ENCODE results near the gene XIRP1. TPM values are rescaled to one million over a fixed set of nuclear protein-coding genes. Genes with fewer than 3 reads are reported as not detected.

Gene XIRP1
- total and polyA plus RNA-seq, 2 donors (not counting 1 experiment from before 2014, with no cell fraction given), result 0.05 TPM; not detected in 1

DNA sequence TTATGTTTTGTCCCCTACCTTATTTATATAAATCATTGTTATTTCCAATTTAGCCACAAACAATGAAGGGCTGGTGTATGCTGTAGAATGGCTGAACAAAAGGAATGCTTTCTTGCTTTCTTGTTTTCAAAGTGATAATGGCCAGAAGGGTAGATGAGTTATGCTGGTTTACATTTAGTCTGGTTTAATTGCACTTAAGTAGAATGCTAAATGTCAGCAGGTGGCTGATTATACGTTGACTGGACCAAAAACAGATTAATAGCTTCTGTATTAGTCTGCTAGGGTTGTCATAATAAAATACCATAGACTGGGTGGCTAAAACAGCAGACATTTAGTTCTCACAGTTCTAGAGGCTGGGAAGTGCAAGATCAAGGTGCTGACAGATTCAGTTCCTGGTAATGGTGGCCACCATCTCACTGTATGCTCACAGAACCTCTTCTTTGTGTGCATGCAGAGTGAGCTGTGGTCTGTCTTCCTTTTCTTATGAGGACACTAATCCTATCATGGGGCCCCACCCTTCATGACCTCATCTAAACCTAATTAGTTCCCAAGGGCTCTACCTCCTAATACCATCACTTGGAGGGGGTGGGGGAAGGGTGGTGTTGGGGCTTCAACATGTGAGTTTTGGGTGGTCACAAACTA lies 17.1 kb upstream of the XIRP1 start:
- no peak for DNase-seq (ENCODE audit: low read depth in 2 of 2)
- Histone ChIP-seq H2AFZ (ENCODE audit: low read length) (no peak overlapping the region), H3K36me3 (ENCODE audit: control insufficient read depth, insufficient read depth, low read length) (no peaks in the 10 kb centered on the region), H3K9me3 (ENCODE audit: control insufficient read depth, insufficient read depth, low read depth, low read length) (no peaks in the 10 kb centered on the region), H3K4me2 (ENCODE audit: extremely low read depth, insufficient read depth, low read length) (no peak overlapping the region), H3K27me3 (ENCODE audit: control insufficient read depth, insufficient read depth, low read length) (peaks cover 7% of the 10 kb centered on the region), H3K79me2 (ENCODE audit: control insufficient read depth, insufficient read depth, low read length) (no peaks in the 10 kb centered on the region), H4K20me1 (ENCODE audit: control insufficient read depth, extremely low read depth, insufficient read depth, low read length) (no peaks in the 10 kb centered on the region), H3K4me1 (ENCODE audit: control insufficient read depth, extremely low read depth, insufficient read depth, low read length) (no peaks in the 10 kb centered on the region), H3K4me3 (replicated peaks in 1 of 4; ENCODE audit: control extremely low read depth in 1 of 4, insufficient read depth in 1 of 4, low read depth in 3 of 4, low read length in 4 of 4) (no peak overlapping the region), H3K27ac (ENCODE audit: insufficient read depth, low read length) (no peak overlapping the region), H3K9ac (ENCODE audit: insufficient read depth, low read length) (no peak overlapping the region)
- TF ChIP-seq, protein P1, sequence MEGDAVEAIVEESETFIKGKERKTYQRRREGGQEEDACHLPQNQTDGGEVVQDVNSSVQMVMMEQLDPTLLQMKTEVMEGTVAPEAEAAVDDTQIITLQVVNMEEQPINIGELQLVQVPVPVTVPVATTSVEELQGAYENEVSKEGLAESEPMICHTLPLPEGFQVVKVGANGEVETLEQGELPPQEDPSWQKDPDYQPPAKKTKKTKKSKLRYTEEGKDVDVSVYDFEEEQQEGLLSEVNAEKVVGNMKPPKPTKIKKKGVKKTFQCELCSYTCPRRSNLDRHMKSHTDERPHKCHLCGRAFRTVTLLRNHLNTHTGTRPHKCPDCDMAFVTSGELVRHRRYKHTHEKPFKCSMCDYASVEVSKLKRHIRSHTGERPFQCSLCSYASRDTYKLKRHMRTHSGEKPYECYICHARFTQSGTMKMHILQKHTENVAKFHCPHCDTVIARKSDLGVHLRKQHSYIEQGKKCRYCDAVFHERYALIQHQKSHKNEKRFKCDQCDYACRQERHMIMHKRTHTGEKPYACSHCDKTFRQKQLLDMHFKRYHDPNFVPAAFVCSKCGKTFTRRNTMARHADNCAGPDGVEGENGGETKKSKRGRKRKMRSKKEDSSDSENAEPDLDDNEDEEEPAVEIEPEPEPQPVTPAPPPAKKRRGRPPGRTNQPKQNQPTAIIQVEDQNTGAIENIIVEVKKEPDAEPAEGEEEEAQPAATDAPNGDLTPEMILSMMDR (conservative IDR thresholded peaks at IDR 0.05 in 1 of 2, IDR thresholded peaks at IDR 0.05 in 1 of 2; ENCODE audit: low read depth in 1 of 2, low read length in 2 of 2), result no peak
- TF ChIP-seq EZH2 (IDR thresholded peaks at IDR 0.05; ENCODE audit: low read length, missing control alignments), result no peak

DNA sequence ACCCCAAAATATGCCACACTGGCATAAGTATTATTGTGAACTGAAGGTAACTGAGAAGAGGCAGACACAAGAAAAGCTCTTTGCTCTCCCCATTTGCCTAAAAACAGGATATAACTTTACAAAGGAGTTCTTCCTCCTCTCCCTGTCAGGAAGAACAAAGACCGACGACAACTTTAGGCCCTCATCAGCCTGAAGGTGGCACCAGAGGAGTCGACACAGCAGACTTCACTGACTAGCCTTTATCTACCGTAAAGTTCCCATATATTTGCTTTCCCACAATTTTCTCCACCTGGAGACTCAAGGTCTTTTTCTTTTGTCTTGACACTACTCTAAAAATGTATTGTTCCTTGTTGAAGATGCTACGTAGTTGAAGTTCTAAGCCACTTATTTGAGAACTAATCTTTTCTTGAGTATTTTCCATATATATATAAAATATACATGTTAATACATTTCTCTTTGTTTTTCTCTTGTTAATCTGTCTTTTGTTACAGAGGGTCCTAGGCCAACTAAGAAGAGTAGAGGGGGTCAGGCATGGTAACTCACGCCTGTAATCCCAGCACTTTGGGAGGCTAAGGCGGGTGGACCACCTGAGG lies 16.2 kb upstream of the XIRP1 start:
- Histone ChIP-seq H4K20me1 (ENCODE audit: control insufficient read depth, extremely low read depth, insufficient read depth, low read length) (no peaks in the 10 kb centered on the region), H3K4me1 (ENCODE audit: control insufficient read depth, extremely low read depth, insufficient read depth, low read length) (no peaks in the 10 kb centered on the region), H3K4me2 (ENCODE audit: extremely low read depth, insufficient read depth, low read length) (no peak overlapping the region), H3K27ac (ENCODE audit: insufficient read depth, low read length) (no peak overlapping the region), H3K4me3 (replicated peaks in 1 of 4; ENCODE audit: control extremely low read depth in 1 of 4, insufficient read depth in 1 of 4, low read depth in 3 of 4, low read length in 4 of 4) (no peak overlapping the region), H2AFZ (ENCODE audit: low read length) (no peak overlapping the region), H3K79me2 (ENCODE audit: control insufficient read depth, insufficient read depth, low read length) (no peaks in the 10 kb centered on the region), H3K36me3 (ENCODE audit: control insufficient read depth, insufficient read depth, low read length) (no peaks in the 10 kb centered on the region), H3K27me3 (ENCODE audit: control insufficient read depth, insufficient read depth, low read length) (peaks cover 8% of the 10 kb centered on the region), H3K9ac (ENCODE audit: insufficient read depth, low read length) (no peak overlapping the region), H3K9me3 (ENCODE audit: control insufficient read depth, insufficient read depth, low read depth, low read length) (no peaks in the 10 kb centered on the region)
- DNase-seq (ENCODE audit: low read depth in 2 of 2), result peak; percentile 43 to 57
- TF ChIP-seq EZH2 (IDR thresholded peaks at IDR 0.05; ENCODE audit: low read length, missing control alignments), result no peak
- TF ChIP-seq, protein P1 (conservative IDR thresholded peaks at IDR 0.05 in 1 of 2, IDR thresholded peaks at IDR 0.05 in 1 of 2; ENCODE audit: low read depth in 1 of 2, low read length in 2 of 2), result peak; percentile 70

DNA sequence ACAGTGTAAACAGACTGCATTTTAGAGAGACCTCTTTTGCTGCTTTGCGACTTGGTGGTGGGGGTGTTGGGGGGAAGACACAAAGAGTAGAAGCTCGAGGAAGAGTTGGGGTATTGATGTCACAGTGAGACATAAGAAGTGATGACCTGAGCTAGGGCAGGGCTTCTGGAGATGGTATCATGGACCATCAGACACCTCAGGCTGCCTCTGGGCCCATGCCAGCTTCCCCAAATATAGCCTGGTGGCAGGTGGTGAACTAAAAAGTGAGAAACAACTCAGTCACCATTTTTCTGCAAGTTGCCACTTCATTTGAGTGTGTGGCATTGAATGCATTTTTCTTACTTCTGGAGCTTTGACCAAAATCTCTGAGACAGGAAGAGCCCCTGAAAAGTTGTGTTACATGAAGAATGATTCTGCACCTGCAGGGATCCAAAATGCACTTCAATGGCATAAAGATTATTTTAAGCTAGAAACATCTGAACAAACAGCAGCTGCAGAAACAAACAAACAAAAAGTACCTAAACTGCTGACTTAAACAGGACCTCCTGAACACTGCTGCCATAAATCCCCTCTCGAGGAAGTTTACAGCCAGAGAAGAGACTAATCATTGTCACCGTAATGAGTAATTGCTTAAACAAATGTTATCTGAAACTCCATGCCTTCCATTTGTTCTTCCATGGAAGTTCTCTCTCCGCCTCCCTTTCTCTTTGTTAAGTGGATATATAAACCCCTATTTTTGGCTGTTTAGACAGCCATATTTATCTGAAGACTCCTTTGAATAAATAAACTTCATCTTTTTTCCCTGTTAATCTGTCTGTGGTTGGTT lies 15.2 kb upstream of the XIRP1 start:
- no peak overlapping the region for H3K9ac ChIP-seq (ENCODE audit: insufficient read depth, low read length)
- DNase-seq (ENCODE audit: low read depth in 2 of 2), result no peak
- H3K27ac ChIP-seq (ENCODE audit: insufficient read depth, low read length), result no peak overlapping the region
- H3K27me3 ChIP-seq (ENCODE audit: control insufficient read depth, insufficient read depth, low read length), result peaks cover 11% of the 10 kb centered on the region
- H3K4me3 ChIP-seq (replicated peaks in 1 of 4; ENCODE audit: control extremely low read depth in 1 of 4, insufficient read depth in 1 of 4, low read depth in 3 of 4, low read length in 4 of 4), result no peak overlapping the region
- no peaks in the 10 kb centered on the region for H4K20me1 ChIP-seq (ENCODE audit: control insufficient read depth, extremely low read depth, insufficient read depth, low read length)
- no peaks in the 10 kb centered on the region for H3K36me3 ChIP-seq (ENCODE audit: control insufficient read depth, insufficient read depth, low read length)
- H2AFZ ChIP-seq (ENCODE audit: low read length), result no peak overlapping the region
- no peak for TF ChIP-seq EZH2 (IDR thresholded peaks at IDR 0.05; ENCODE audit: low read length, missing control alignments)
- TF ChIP-seq, protein P1 (conservative IDR thresholded peaks at IDR 0.05 in 1 of 2, IDR thresholded peaks at IDR 0.05 in 1 of 2; ENCODE audit: low read depth in 1 of 2, low read length in 2 of 2), result no peak
- H3K4me2 ChIP-seq (ENCODE audit: extremely low read depth, insufficient read depth, low read length), result no peak overlapping the region
- no peaks in the 10 kb centered on the region for H3K9me3 ChIP-seq (ENCODE audit: control insufficient read depth, insufficient read depth, low read depth, low read length)
- no peaks in the 10 kb centered on the region for H3K4me1 ChIP-seq (ENCODE audit: control insufficient read depth, extremely low read depth, insufficient read depth, low read length)
- H3K79me2 ChIP-seq (ENCODE audit: control insufficient read depth, insufficient read depth, low read length), result no peaks in the 10 kb centered on the region

Measured in fibroblast of lung (primary cell).